ENCODE data around the gene PRSS35. TPM values are rescaled to one million over a fixed set of nuclear protein-coding genes. Genes with fewer than 3 reads are reported as not detected.
"Not testable (repeated sequence)": the region's sequence is repeated elsewhere in the genome, so short reads cannot be mapped to it uniquely, and the experiment has no call there.

The PRSS35 gene
- total RNA-seq, 1 donor from 2014 or later: not detected

GRCh38 chr6:83536647-83537589 lies 24.6 kb downstream of the PRSS35 start:
- Mint-ChIP-seq H3K4me3 (no peak overlapping the region), H3K9me3 (no peaks in the 10 kb centered on the region), H3K27me3 (ENCODE audit: insufficient read depth) (peaks cover 2% of the 10 kb centered on the region), H3K4me1 (ENCODE audit: low read depth) (no peaks in the 10 kb centered on the region), H3K27ac (no peak overlapping the region), H3K36me3 (ENCODE audit: low read depth) (no peaks in the 10 kb centered on the region)
- no peak for DNase-seq (ENCODE audit: low spot score)
- intact Hi-C loops (cut with micrococcal nuclease): loop anchor here (1.0 kb wide), 2 partner anchors 315 to 470 kb away; partner anchors contain the start of gene DOP1A

GRCh38 chr6:83539678-83540077 lies 27.3 kb downstream of the PRSS35 start:
- Mint-ChIP-seq H3K27ac (no peak overlapping the region), H3K4me1 (ENCODE audit: low read depth) (no peaks in the 10 kb centered on the region), H3K4me3 (no peak overlapping the region), H3K9me3 (no peaks in the 10 kb centered on the region), H3K27me3 (ENCODE audit: insufficient read depth) (no peaks in the 10 kb centered on the region), H3K36me3 (ENCODE audit: low read depth) (no peaks in the 10 kb centered on the region)
- DNase-seq (ENCODE audit: low spot score): no peak
- intact Hi-C loops (cut with micrococcal nuclease): no loop called here

GRCh38 chr6:83546636-83547035 lies 34.3 kb downstream of the PRSS35 start:
- Mint-ChIP-seq H3K4me3 (no peak overlapping the region), H3K27me3 (ENCODE audit: insufficient read depth) (no peaks in the 10 kb centered on the region), H3K27ac (no peak overlapping the region), H3K36me3 (ENCODE audit: low read depth) (peaks cover 2% of the 10 kb centered on the region), H3K9me3 (peaks cover 14% of the 10 kb centered on the region), H3K4me1 (ENCODE audit: low read depth) (no peaks in the 10 kb centered on the region)
- intact Hi-C loops (cut with micrococcal nuclease): no loop called here
- no peak for DNase-seq (ENCODE audit: low spot score)

GRCh38 chr6:83550482-83550881 lies 38.1 kb downstream of the PRSS35 start:
- H3K36me3 Mint-ChIP-seq (ENCODE audit: low read depth); DNase-seq (ENCODE audit: low spot score); H3K4me3 Mint-ChIP-seq; intact Hi-C loops (cut with micrococcal nuclease); H3K4me1 Mint-ChIP-seq (ENCODE audit: low read depth); H3K27me3 Mint-ChIP-seq (ENCODE audit: insufficient read depth); H3K27ac Mint-ChIP-seq: not testable (repeated sequence)
- peaks cover 14% of the 10 kb centered on the region for H3K9me3 Mint-ChIP-seq

GRCh38 chr6:83551748-83552147 lies 39.4 kb downstream of the PRSS35 start:
- H3K4me1 Mint-ChIP-seq (ENCODE audit: low read depth); H3K4me3 Mint-ChIP-seq; intact Hi-C loops (cut with micrococcal nuclease); DNase-seq (ENCODE audit: low spot score); H3K27me3 Mint-ChIP-seq (ENCODE audit: insufficient read depth); H3K36me3 Mint-ChIP-seq (ENCODE audit: low read depth); H3K27ac Mint-ChIP-seq: not testable (repeated sequence)
- H3K9me3 Mint-ChIP-seq: peaks cover 14% of the 10 kb centered on the region

- Mint-ChIP-seq H3K4me3 (no peak overlapping the region), H3K27ac (no peak overlapping the region), H3K9me3 (no peaks in the 10 kb centered on the region), H3K36me3 (ENCODE audit: low read depth) (no peaks in the 10 kb centered on the region), H3K27me3 (ENCODE audit: insufficient read depth) (peaks cover 1% of the 10 kb centered on the region), H3K4me1 (ENCODE audit: low read depth) (no peaks in the 10 kb centered on the region)
- intact Hi-C loops (cut with micrococcal nuclease): no loop called here
- no peak for DNase-seq (ENCODE audit: low spot score)
Observed at GRCh38 chr6:83556871-83557270, 44.5 kb downstream of the PRSS35 start.

- Mint-ChIP-seq H3K27ac (no peak overlapping the region), H3K36me3 (ENCODE audit: low read depth) (no peaks in the 10 kb centered on the region), H3K9me3 (no peaks in the 10 kb centered on the region), H3K27me3 (ENCODE audit: insufficient read depth) (peaks cover 1% of the 10 kb centered on the region), H3K4me3 (no peak overlapping the region), H3K4me1 (ENCODE audit: low read depth) (no peaks in the 10 kb centered on the region)
- intact Hi-C loops (cut with micrococcal nuclease): no loop called here
- no peak for DNase-seq (ENCODE audit: low spot score)
Observed at GRCh38 chr6:83558975-83559374, 46.6 kb downstream of the PRSS35 start.

- H3K4me1 Mint-ChIP-seq (ENCODE audit: low read depth); H3K27ac Mint-ChIP-seq; H3K4me3 Mint-ChIP-seq; DNase-seq (ENCODE audit: low spot score); H3K36me3 Mint-ChIP-seq (ENCODE audit: low read depth); intact Hi-C loops (cut with micrococcal nuclease); H3K27me3 Mint-ChIP-seq (ENCODE audit: insufficient read depth); H3K9me3 Mint-ChIP-seq: not testable (repeated sequence)
Observed at GRCh38 chr6:83571663-83572185, 59.4 kb downstream of the PRSS35 start.

- Mint-ChIP-seq H3K9me3 (peaks cover 6% of the 10 kb centered on the region), H3K4me3 (no peak overlapping the region), H3K36me3 (ENCODE audit: low read depth) (no peaks in the 10 kb centered on the region), H3K27ac (no peak overlapping the region), H3K4me1 (ENCODE audit: low read depth) (no peaks in the 10 kb centered on the region), H3K27me3 (ENCODE audit: insufficient read depth) (no peaks in the 10 kb centered on the region)
- DNase-seq (ENCODE audit: low spot score): no peak
- intact Hi-C loops (cut with micrococcal nuclease): no loop called here
Observed at GRCh38 chr6:83574783-83575182, 62.4 kb downstream of the PRSS35 start.

Other genes starting within 250 kb of the PRSS35 start
- not detected in 2 replicates for gene ME1, start 81.5 kb upstream of the PRSS35 start, total RNA-seq
- gene SNAP91, start 196.6 kb downstream of the PRSS35 start, total RNA-seq: not detected in 2 replicates